HepG2 (cell line): ENCODE data around the gene RAN. TPM values are rescaled to one million over a fixed set of nuclear protein-coding genes. Genes with fewer than 3 reads are reported as not detected.

Experiments used
- ATAC-seq: fragments of 200-7000 bp; cut with Tn5 transposase; 3 replicates; pipeline ENCODE4 v1.9.1; 2020; ENCODE audit warnings: mild to moderate bottlenecking, moderate library complexity
- BruUV-seq: library from RNA; stranded (reverse); fragments of 400-500 nt; replicated peaks from 2 replicates; lab custom pipeline; 2021; lab: Mats Ljungman, UMichigan
- CTCF ChIA-PET: fragments of 300-600 bp; formaldehyde crosslinking; extraction: SDS; loops from one replicate; lab custom pipeline; 2021; ENCODE audit warnings: low total read pairs, inconsistent platforms, low intra/inter-chr PET ratio; lab: Yijun Ruan, JAX
- POLR2A ChIA-PET: fragments of 350-600 bp; sonication (Branson Sonifier 250); formaldehyde crosslinking; loops from one replicate; lab custom pipeline; 2020; ENCODE audit warnings: antibody characterized with exemption, inconsistent platforms; lab: Yijun Ruan, JAX
- DNase-seq: peaks from one replicate; pipeline ENCODE4 v3.0.0-alpha.2; 2015; ENCODE audit warnings: low spot score
- FAIRE-seq: peaks from 3 replicates; lab custom pipeline; 2011; peaks lifted over from hg19 to GRCh38; lab: Jason Lieb, UNC
- H2AFZ ChIP-seq: one replicate; pipeline ENCODE4 v1.6.1; 2011; ENCODE audit warnings: low read length, inconsistent platforms
- H3K27ac ChIP-seq: fragments of 300-600 bp; 3 replicates; pipeline ENCODE4 v1.8.0; 2011; ENCODE audit warnings: mixed run types, mild to moderate bottlenecking, mixed read lengths, low read length, inconsistent platforms; ENCODE audit not compliant: insufficient read depth; ENCODE audit errors: extremely low read length
- H3K27me3 ChIP-seq, 2 experiments: fragments of 200-600 bp in 1 of 2; 2 replicates in 1 of 2; 3 replicates in 1 of 2; pipeline versions ENCODE4 v1.6.0 to v1.8.0; 2011; ENCODE audit warnings: low read length in 2 of 2, mild to moderate bottlenecking in 2 of 2, moderate library complexity in 2 of 2, inconsistent platforms in 1 of 2; ENCODE audit not compliant: insufficient read depth in 2 of 2, control insufficient read depth in 1 of 2
- H3K36me3 ChIP-seq, 2 experiments: fragments of 200-600 bp in 1 of 2; replicated peaks in 1 of 2; 2 replicates in 1 of 2; 3 replicates in 1 of 2; pipeline versions ENCODE4 v1.5.1 to v1.8.0; 2011; ENCODE audit warnings: low read length in 2 of 2, inconsistent platforms in 1 of 2; ENCODE audit not compliant: insufficient read depth in 2 of 2, control insufficient read depth in 1 of 2
- H3K4me1 ChIP-seq: 2 replicates; pipeline ENCODE4 v1.5.1; 2012; ENCODE audit warnings: low read length, inconsistent platforms; ENCODE audit not compliant: insufficient read depth
- H3K4me2 ChIP-seq: 2 replicates; pipeline ENCODE4 v1.6.0; 2011; ENCODE audit warnings: low read depth, low read length, inconsistent platforms
- H3K4me3 ChIP-seq, 3 experiments: fragments of 200-600 bp in 1 of 3; sonication (generic), shearing (Covaris generic) in 1 of 3; replicated peaks in 1 of 3; 2 replicates each; pipeline ENCODE4 v1.5.1; 2011 to 2016; ENCODE audit warnings: low read length in 3 of 3, inconsistent platforms in 2 of 3, low read depth in 2 of 3, mild to moderate bottlenecking in 2 of 3, control low read depth in 1 of 3, mixed read lengths in 1 of 3; ENCODE audit not compliant: insufficient read depth in 1 of 3
- H3K79me2 ChIP-seq: one replicate; pipeline ENCODE4 v1.6.1; 2011; ENCODE audit warnings: low read length, inconsistent platforms; ENCODE audit not compliant: insufficient read depth
- H3K9ac ChIP-seq: 2 replicates; pipeline ENCODE4 v1.6.0; 2011; ENCODE audit warnings: mild to moderate bottlenecking, low read depth, low read length, inconsistent platforms; ENCODE audit not compliant: insufficient read depth
- H3K9me3 ChIP-seq: 2 replicates; pipeline ENCODE4 v1.5.1; 2012; ENCODE audit warnings: mild to moderate bottlenecking, low read length
- H4K20me1 ChIP-seq: 2 replicates; pipeline ENCODE4 v1.6.0; 2011; ENCODE audit warnings: inconsistent platforms, mild to moderate bottlenecking, low read length, moderate library complexity; ENCODE audit not compliant: insufficient read depth
- CREM ChIP-seq, 2 experiments: sonication (generic) in 1 of 2; formaldehyde crosslinking in 1 of 2; IDR thresholded peaks; 2 replicates each; pipeline versions ENCODE4 v1.4.0 to v1.6.1; 2016 to 2020; ENCODE audit warnings: antibody characterized with exemption in 1 of 2, mild to moderate bottlenecking in 1 of 2, missing genetic modification reagents in 1 of 2
- HNF4G ChIP-seq, 2 experiments: sonication (generic) in 1 of 2; formaldehyde crosslinking in 1 of 2; IDR thresholded peaks; 2 replicates each; pipeline versions ENCODE4 v1.4.0 to v1.6.1; 2011 to 2020; ENCODE audit warnings: borderline replicate concordance in 2 of 2, low read depth in 2 of 2, mild to moderate bottlenecking in 2 of 2, low read length in 1 of 2, missing genetic modification reagents in 1 of 2, moderate library complexity in 1 of 2
- LRRFIP1 ChIP-seq: sonication (generic); formaldehyde crosslinking; conservative IDR thresholded peaks from 2 replicates; pipeline ENCODE4 v1.4.0; 2020; ENCODE audit warnings: missing genetic modification reagents
- MIER3 ChIP-seq: IDR thresholded peaks from 2 replicates; pipeline ENCODE4 v1.6.1; 2016; ENCODE audit warnings: missing compliant biosample characterization, borderline replicate concordance
- NCOA5 ChIP-seq: sonication (generic); formaldehyde crosslinking; IDR thresholded peaks from 2 replicates; pipeline ENCODE4 v1.4.0; 2020; ENCODE audit warnings: missing genetic modification reagents
- ZMYM4 ChIP-seq: sonication (generic); formaldehyde crosslinking; IDR thresholded peaks from 2 replicates; pipeline ENCODE4 v1.8.1; 2023; ENCODE audit warnings: mild to moderate bottlenecking, missing genetic modification reagents
- ZNF337 ChIP-seq: sonication (generic); formaldehyde crosslinking; IDR thresholded peaks from 2 replicates; pipeline ENCODE4 v1.5.1; 2020; ENCODE audit warnings: missing genetic modification reagents, low read depth, mild to moderate bottlenecking, borderline replicate concordance
- ZNF446 ChIP-seq: sonication (generic); formaldehyde crosslinking; IDR thresholded peaks from 2 replicates; pipeline ENCODE4 v1.5.0; 2020; ENCODE audit warnings: mild to moderate bottlenecking, missing genetic modification reagents
- ZNF569 ChIP-seq: sonication (generic); formaldehyde crosslinking; IDR thresholded peaks from 2 replicates; pipeline ENCODE4 v1.5.0; 2020; ENCODE audit warnings: mild to moderate bottlenecking, missing genetic modification reagents, moderate library complexity, borderline replicate concordance
- in situ Hi-C: cut with HindIII; loops from 2 replicates; pipeline ENCODE4 v1.10.0; 2017; ENCODE audit warnings: low pct_unique_long_range_greater_than_20kb; ENCODE audit not compliant: extremely low pct_ligation_motif_present
- intact Hi-C: fragments of 100-400 bp; cut with micrococcal nuclease; formaldehyde crosslinking; loops from one replicate; pipeline ENCODE4 v1.10.0; 2022; ENCODE audit not compliant: unreplicated experiment
- polyA plus RNA-seq, 8 experiments: library from polyadenylated mRNA; depleted of rRNA in 3 of 8; stranded (reverse) in 7 of 8; unstranded in 1 of 8; fragments of >200 nt; fragmentation: Illumina TruSeq in 4 of 8; extraction: Trizol in 4 of 8; gene quantifications; 2 replicates each; pipeline versions ENCODE4 v1.2.1 to v1.2.3, GENCODE V29; 2011 to 2016; ENCODE audit warnings: low read depth in 4 of 8, missing spikeins in 1 of 8, mixed read lengths in 1 of 8; ENCODE audit not compliant: insufficient read depth in 1 of 8
- total RNA-seq, 5 experiments: library from RNA; depleted of rRNA; stranded (reverse); fragments of >200 nt; fragmentation: Illumina TruSeq; extraction: Trizol; gene quantifications; 2 replicates each; pipeline ENCODE4 v1.2.3, GENCODE V29; 2016; ENCODE audit warnings: low read depth in 1 of 5
- TF ChIP-seq, protein P1 (sequence below): sonication (generic); formaldehyde crosslinking; IDR thresholded peaks from 2 replicates; pipeline ENCODE4 v1.4.0; 2020; ENCODE audit warnings: missing genetic modification reagents
- TF ChIP-seq, protein P2 (sequence below): sonication (generic); formaldehyde crosslinking; IDR thresholded peaks from 2 replicates; pipeline ENCODE4 v1.8.0; 2022; ENCODE audit warnings: mild to moderate bottlenecking, missing genetic modification reagents
- TF ChIP-seq, protein P3 (sequence below): sonication (generic); formaldehyde crosslinking; IDR thresholded peaks from 2 replicates; pipeline ENCODE4 v1.5.0; 2020; ENCODE audit warnings: mild to moderate bottlenecking, missing genetic modification reagents

The RAN gene
- total and polyA plus RNA-seq, 2 of the 13 experiments (the other 11 are each of a cell fraction or from before 2014, with no cell fraction given), result 1,335 to 1,630 TPM

- TF ChIP-seq ZMYM4 (CRISPR knock-in tag), result peak; percentile 10; the same call in 1 of the 2 replicates
- TF ChIP-seq, protein P1, sequence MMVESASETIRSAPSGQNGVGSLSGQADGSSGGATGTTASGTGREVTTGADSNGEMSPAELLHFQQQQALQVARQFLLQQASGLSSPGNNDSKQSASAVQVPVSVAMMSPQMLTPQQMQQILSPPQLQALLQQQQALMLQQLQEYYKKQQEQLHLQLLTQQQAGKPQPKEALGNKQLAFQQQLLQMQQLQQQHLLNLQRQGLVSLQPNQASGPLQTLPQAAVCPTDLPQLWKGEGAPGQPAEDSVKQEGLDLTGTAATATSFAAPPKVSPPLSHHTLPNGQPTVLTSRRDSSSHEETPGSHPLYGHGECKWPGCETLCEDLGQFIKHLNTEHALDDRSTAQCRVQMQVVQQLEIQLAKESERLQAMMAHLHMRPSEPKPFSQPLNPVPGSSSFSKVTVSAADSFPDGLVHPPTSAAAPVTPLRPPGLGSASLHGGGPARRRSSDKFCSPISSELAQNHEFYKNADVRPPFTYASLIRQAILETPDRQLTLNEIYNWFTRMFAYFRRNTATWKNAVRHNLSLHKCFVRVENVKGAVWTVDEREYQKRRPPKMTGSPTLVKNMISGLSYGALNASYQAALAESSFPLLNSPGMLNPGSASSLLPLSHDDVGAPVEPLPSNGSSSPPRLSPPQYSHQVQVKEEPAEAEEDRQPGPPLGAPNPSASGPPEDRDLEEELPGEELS (CRISPR knock-in tag), result 0 out of 2 replicates have a peak, but pooled peaks have one; percentile 8
- TF ChIP-seq MIER3 (CRISPR knock-in tag), result 0 out of 2 replicates have a peak, but pooled peaks have one; percentile 7
Measured at GRCh38 chr12:130839770-130840404, 32.0 kb upstream of the RAN start (continued).

- Histone ChIP-seq H3K4me2 (peak overlapping the region; percentile 61), H3K36me3 (no peaks in the 10 kb centered on the region), H4K20me1 (no peaks in the 10 kb centered on the region), H3K4me1 (peaks cover 60% of the 10 kb centered on the region), H3K79me2 (no peaks in the 10 kb centered on the region), H3K27me3 (no peaks in the 10 kb centered on the region), H3K27ac (no peak overlapping the region), H3K9ac (no peak overlapping the region), H3K4me3 (no peak overlapping the region), H2AFZ (no peak overlapping the region), H3K9me3 (no peaks in the 10 kb centered on the region)
- intact Hi-C loops (no loop called here), in situ Hi-C loops (no loop called here)
- ChIA-PET CTCF (no interaction called here), POLR2A (interaction anchor here (1.2 to 1.3 kb wide), 2 partner anchors 25 to 70 kb away, joined by 3 to 5 read pairs; no protein-coding TSS in a partner anchor)
- BruUV-seq, result no TSS peak
- no peak for ATAC-seq
- no peak for DNase-seq
- no peak for FAIRE-seq
- TF ChIP-seq, protein P2, sequence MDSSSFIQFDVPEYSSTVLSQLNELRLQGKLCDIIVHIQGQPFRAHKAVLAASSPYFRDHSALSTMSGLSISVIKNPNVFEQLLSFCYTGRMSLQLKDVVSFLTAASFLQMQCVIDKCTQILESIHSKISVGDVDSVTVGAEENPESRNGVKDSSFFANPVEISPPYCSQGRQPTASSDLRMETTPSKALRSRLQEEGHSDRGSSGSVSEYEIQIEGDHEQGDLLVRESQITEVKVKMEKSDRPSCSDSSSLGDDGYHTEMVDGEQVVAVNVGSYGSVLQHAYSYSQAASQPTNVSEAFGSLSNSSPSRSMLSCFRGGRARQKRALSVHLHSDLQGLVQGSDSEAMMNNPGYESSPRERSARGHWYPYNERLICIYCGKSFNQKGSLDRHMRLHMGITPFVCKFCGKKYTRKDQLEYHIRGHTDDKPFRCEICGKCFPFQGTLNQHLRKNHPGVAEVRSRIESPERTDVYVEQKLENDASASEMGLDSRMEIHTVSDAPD (CRISPR knock-in tag), result no peak
- TF ChIP-seq CREM (IDR thresholded peaks at IDR 0.05), result no peak
- no peak for TF ChIP-seq CREM (CRISPR knock-in tag; IDR thresholded peaks at IDR 0.05)
- TF ChIP-seq ZNF569 (CRISPR knock-in tag), result no peak
- no peak for TF ChIP-seq NCOA5
- no peak for TF ChIP-seq ZNF446 (CRISPR knock-in tag)
- no peak for TF ChIP-seq ZNF337 (CRISPR knock-in tag)
- TF ChIP-seq, protein P3, sequence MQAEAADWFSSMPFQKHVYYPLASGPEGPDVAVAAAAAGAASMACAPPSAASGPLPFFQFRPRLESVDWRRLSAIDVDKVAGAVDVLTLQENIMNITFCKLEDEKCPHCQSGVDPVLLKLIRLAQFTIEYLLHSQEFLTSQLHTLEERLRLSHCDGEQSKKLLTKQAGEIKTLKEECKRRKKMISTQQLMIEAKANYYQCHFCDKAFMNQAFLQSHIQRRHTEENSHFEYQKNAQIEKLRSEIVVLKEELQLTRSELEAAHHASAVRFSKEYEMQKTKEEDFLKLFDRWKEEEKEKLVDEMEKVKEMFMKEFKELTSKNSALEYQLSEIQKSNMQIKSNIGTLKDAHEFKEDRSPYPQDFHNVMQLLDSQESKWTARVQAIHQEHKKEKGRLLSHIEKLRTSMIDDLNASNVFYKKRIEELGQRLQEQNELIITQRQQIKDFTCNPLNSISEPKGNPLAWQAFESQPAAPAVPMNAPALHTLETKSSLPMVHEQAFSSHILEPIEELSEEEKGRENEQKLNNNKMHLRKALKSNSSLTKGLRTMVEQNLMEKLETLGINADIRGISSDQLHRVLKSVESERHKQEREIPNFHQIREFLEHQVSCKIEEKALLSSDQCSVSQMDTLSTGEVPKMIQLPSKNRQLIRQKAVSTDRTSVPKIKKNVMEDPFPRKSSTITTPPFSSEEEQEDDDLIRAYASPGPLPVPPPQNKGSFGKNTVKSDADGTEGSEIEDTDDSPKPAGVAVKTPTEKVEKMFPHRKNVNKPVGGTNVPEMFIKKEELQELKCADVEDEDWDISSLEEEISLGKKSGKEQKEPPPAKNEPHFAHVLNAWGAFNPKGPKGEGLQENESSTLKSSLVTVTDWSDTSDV, result no peak
- TF ChIP-seq HNF4G (IDR thresholded peaks at IDR 0.05; ENCODE audit: borderline replicate concordance, low read depth, low read length), result no peak
- no peak for TF ChIP-seq HNF4G (CRISPR knock-in tag; IDR thresholded peaks at IDR 0.05; ENCODE audit: borderline replicate concordance, low read depth)
- no peak for TF ChIP-seq LRRFIP1
Measured at GRCh38 chr12:130846369-130846768, 25.5 kb upstream of the RAN start.
